ENCODE data around the gene TGFBI. TPM values are rescaled to one million over a fixed set of nuclear protein-coding genes. Genes with fewer than 3 reads are reported as not detected.
A peak's percentile ranks its signal among the peaks of the same experiment; 100 is the strongest.

Gene TGFBI
- total and polyA plus RNA-seq, 8 donors: 3.7 to 50.1 (median 14.3) TPM

DNA sequence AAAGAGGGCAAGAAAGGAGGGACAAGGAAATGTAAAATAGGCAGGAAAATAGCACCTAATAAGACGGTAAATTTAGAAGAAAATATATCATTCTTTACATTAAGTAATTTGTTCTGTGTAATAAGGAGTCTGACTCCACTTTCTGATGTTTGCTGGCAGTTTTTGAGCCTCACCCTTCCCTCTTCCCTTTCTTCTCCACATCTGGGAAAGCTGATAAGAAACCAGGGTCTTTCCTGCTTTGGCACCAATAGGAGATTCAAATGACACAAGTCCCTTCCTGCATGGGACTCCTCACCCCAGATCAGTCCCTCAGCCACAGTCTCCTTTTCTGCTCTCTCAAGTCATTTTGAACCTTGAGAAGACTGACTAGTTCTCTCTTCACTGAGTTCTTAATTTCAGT is 42.8 kb upstream of the TGFBI start:
- no peak for DNase-seq
- no peak overlapping the region for H3K27ac ChIP-seq
- no peak for ATAC-seq
- WGBS, 2 donors: 57 to 72% methylated on average over 1 of the region's 1 CpG
- intact Hi-C loops (cut with DNase I): no loop called here
- TF ChIP-seq, protein P1, sequence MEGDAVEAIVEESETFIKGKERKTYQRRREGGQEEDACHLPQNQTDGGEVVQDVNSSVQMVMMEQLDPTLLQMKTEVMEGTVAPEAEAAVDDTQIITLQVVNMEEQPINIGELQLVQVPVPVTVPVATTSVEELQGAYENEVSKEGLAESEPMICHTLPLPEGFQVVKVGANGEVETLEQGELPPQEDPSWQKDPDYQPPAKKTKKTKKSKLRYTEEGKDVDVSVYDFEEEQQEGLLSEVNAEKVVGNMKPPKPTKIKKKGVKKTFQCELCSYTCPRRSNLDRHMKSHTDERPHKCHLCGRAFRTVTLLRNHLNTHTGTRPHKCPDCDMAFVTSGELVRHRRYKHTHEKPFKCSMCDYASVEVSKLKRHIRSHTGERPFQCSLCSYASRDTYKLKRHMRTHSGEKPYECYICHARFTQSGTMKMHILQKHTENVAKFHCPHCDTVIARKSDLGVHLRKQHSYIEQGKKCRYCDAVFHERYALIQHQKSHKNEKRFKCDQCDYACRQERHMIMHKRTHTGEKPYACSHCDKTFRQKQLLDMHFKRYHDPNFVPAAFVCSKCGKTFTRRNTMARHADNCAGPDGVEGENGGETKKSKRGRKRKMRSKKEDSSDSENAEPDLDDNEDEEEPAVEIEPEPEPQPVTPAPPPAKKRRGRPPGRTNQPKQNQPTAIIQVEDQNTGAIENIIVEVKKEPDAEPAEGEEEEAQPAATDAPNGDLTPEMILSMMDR (IDR thresholded peaks at IDR 0.05): no peak
- H3K36me3 ChIP-seq: no peaks in the 10 kb centered on the region
- H3K9me3 ChIP-seq: no peaks in the 10 kb centered on the region
- no peak overlapping the region for H3K4me3 ChIP-seq
- no peaks in the 10 kb centered on the region for H3K27me3 ChIP-seq
- H3K4me1 ChIP-seq: no peaks in the 10 kb centered on the region
- FAIRE-seq: no peak

DNA sequence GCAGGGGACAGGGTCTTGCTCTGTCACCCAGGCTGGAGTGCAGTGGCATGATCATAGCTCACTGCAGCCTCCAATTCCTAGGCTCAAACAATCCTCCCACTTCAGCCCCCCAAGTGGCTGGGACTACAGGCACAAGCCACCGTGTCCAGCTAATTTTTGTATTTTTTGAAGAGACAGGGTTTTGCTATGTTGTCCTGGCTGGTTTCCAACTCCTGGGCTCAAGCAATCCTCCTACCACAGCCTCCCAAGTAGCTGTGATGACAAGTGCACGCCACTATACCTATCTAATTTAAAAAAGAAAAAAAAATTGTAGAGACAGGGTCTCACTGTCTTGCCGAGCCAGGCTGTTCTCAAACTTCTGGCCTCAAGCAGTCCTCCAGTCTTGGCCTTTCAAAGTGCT is 42.4 kb upstream of the TGFBI start:
- ATAC-seq (no peak), FAIRE-seq (no peak), DNase-seq (no peak)
- Histone ChIP-seq H3K27me3 (no peaks in the 10 kb centered on the region), H3K27ac (no peak overlapping the region), H3K4me3 (no peak overlapping the region), H3K4me1 (no peaks in the 10 kb centered on the region), H3K36me3 (no peaks in the 10 kb centered on the region), H3K9me3 (no peaks in the 10 kb centered on the region)
- intact Hi-C loops (cut with DNase I): no loop called here
- TF ChIP-seq, protein P1 (IDR thresholded peaks at IDR 0.05): no peak
- 71 to 81% methylated on average over 3 of the region's 3 CpGs for WGBS, 2 donors

DNA sequence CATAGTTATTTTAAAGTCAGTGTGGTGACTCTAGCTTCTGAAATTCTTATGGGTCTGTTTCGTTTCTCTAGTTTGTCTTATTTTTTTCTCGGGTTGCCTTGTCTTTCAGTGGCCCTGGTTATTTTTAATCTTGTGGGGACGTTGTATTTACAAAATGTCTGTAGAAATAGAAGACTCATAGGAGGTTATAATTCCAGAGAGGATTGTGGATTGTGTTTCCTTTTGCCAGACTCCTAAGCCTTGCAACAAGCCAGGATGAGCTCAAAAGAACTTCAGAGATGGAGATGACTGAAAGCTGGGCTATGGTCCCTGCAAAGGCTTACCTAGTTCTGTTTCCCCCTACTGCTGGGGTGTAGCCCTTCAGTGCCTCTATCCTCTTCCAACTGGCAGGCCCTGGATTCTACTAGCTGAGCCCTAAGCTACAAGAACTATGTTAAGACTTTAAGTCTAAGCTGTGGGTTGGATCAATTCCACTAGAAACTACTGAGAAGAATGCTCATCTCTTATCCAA is 41.8 kb upstream of the TGFBI start:
- FAIRE-seq: no peak
- TF ChIP-seq, protein P1 (IDR thresholded peaks at IDR 0.05): no peak
- ATAC-seq: peak in 1 of 4 donors; percentile 25
- Histone ChIP-seq H3K4me1 (no peaks in the 10 kb centered on the region), H3K36me3 (no peaks in the 10 kb centered on the region), H3K9me3 (no peaks in the 10 kb centered on the region), H3K27me3 (no peaks in the 10 kb centered on the region), H3K27ac (no peak overlapping the region), H3K4me3 (no peak overlapping the region)
- intact Hi-C loops (cut with DNase I): no loop called here
- 53 to 67% methylated on average over 3 of the region's 3 CpGs for WGBS, 2 donors
- no peak for DNase-seq

DNA sequence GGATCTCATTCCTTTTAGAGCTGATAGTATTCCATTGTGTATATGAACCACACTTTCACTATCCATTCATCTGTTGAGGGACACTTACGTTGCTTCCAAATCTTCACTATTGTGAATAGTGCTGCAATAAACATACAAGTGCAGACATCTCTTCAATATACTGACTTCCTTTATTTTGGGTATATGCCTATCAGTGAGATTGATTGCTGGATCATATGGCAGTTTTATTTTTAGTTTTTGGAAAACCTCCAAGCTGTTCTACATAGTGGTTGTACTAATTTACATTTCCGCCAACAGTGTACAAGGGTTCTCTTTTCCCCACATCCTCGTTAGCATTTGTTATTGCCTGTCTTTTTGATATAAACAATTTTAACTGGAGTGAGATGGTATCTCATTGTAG is 40.2 kb upstream of the TGFBI start:
- intact Hi-C loops (cut with DNase I): no loop called here
- H3K27me3 ChIP-seq: no peaks in the 10 kb centered on the region
- no peak overlapping the region for H3K27ac ChIP-seq
- H3K9me3 ChIP-seq: no peaks in the 10 kb centered on the region
- H3K4me3 ChIP-seq: no peak overlapping the region
- DNase-seq: no peak
- no peak for FAIRE-seq
- no peak for ATAC-seq
- H3K4me1 ChIP-seq: no peaks in the 10 kb centered on the region
- H3K36me3 ChIP-seq: no peaks in the 10 kb centered on the region
- 65 to 70% methylated on average over 3 of the region's 3 CpGs for WGBS, 2 donors
- TF ChIP-seq, protein P1 (IDR thresholded peaks at IDR 0.05): no peak

DNA sequence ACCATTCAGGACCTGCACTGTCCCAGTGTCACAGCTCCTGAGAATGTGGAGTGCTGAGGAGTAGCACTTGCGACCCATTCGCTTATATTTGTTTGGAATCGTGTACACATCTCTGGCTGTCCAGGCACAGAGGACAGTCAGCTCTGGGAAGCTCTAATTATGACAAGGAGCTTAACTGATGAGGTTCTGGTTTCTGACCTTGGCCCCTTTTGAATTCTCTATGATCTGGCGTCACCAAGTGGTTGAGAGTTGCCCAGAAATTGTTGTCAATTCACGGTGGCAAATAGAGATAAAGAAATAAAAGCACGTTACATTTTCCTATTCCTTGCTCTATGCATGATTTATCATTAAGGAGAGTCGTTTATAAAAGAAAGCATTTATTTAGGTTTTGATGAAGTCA is 39.1 kb upstream of the TGFBI start:
- WGBS, 2 donors: 60 to 64% methylated on average over 7 of the region's 7 CpGs
- no peaks in the 10 kb centered on the region for H3K36me3 ChIP-seq
- no peak for FAIRE-seq
- TF ChIP-seq, protein P1 (IDR thresholded peaks at IDR 0.05): no peak
- no peak for DNase-seq
- H3K27ac ChIP-seq: no peak overlapping the region
- no peak for ATAC-seq
- H3K4me1 ChIP-seq: no peaks in the 10 kb centered on the region
- intact Hi-C loops (cut with DNase I): no loop called here
- no peaks in the 10 kb centered on the region for H3K9me3 ChIP-seq
- H3K27me3 ChIP-seq: no peaks in the 10 kb centered on the region
- H3K4me3 ChIP-seq: no peak overlapping the region

Measured in pancreas (tissue), 10 donors.